Endothelial cell of umbilical vein (primary cell): Measurements from ENCODE around the gene OSGIN1.

ENCODE experiments used
- CTCF ChIP-seq, 2 donors: IDR thresholded peaks; 1 replicate in 1 of 2; 2 replicates in 1 of 2; pipeline ENCODE4 v1.5.1; 2011; ENCODE audit warnings: low read length in 2 of 2, mild to moderate bottlenecking in 2 of 2, moderate library complexity in 2 of 2, control low read depth in 1 of 2, inconsistent platforms in 1 of 2, low read depth in 1 of 2; ENCODE audit not compliant: insufficient read depth in 1 of 2; ENCODE audit errors: extremely low read depth in 1 of 2
- EZH2 ChIP-seq: IDR thresholded peaks from 2 replicates; pipeline ENCODE4 v1.6.1; 2012; ENCODE audit warnings: borderline replicate concordance, low read depth, mild to moderate bottlenecking, moderate library complexity, low read length, inconsistent platforms; ENCODE audit not compliant: severe bottlenecking
- FOS ChIP-seq: IDR thresholded peaks from 2 replicates; pipeline ENCODE4 v1.6.1; 2011; ENCODE audit warnings: mild to moderate bottlenecking, low read length, moderate library complexity, borderline replicate concordance; ENCODE audit not compliant: insufficient read depth
- GATA2 ChIP-seq: IDR thresholded peaks from 2 replicates; pipeline ENCODE4 v1.7.0; 2011; ENCODE audit warnings: low read depth, mild to moderate bottlenecking, moderate library complexity, mixed read lengths, low read length; ENCODE audit not compliant: insufficient read length, insufficient read depth
- JUN ChIP-seq: IDR thresholded peaks from 2 replicates; pipeline ENCODE4 v1.6.1; 2011; ENCODE audit warnings: borderline replicate concordance, low read depth; ENCODE audit not compliant: insufficient read length, insufficient read depth
- MYC ChIP-seq: IDR thresholded peaks from one replicate; pipeline ENCODE4 v1.6.1; 2011; ENCODE audit warnings: mild to moderate bottlenecking, low read depth, low read length
- POLR2A ChIP-seq: IDR thresholded peaks from 2 replicates; pipeline ENCODE4 v1.6.1; 2012; ENCODE audit warnings: low read depth, mild to moderate bottlenecking, control low read depth, low read length
- POLR2AphosphoS5 ChIP-seq: IDR thresholded peaks from 2 replicates; pipeline ENCODE4 v1.6.1; 2012; ENCODE audit warnings: low read depth, mild to moderate bottlenecking, control low read depth, low read length, moderate library complexity; ENCODE audit not compliant: insufficient read depth
- TF ChIP-seq, protein P1 (sequence below): IDR thresholded peaks from 2 replicates; pipeline ENCODE4 v1.6.1; 2011; ENCODE audit not compliant: insufficient read depth, insufficient read length

DNA sequence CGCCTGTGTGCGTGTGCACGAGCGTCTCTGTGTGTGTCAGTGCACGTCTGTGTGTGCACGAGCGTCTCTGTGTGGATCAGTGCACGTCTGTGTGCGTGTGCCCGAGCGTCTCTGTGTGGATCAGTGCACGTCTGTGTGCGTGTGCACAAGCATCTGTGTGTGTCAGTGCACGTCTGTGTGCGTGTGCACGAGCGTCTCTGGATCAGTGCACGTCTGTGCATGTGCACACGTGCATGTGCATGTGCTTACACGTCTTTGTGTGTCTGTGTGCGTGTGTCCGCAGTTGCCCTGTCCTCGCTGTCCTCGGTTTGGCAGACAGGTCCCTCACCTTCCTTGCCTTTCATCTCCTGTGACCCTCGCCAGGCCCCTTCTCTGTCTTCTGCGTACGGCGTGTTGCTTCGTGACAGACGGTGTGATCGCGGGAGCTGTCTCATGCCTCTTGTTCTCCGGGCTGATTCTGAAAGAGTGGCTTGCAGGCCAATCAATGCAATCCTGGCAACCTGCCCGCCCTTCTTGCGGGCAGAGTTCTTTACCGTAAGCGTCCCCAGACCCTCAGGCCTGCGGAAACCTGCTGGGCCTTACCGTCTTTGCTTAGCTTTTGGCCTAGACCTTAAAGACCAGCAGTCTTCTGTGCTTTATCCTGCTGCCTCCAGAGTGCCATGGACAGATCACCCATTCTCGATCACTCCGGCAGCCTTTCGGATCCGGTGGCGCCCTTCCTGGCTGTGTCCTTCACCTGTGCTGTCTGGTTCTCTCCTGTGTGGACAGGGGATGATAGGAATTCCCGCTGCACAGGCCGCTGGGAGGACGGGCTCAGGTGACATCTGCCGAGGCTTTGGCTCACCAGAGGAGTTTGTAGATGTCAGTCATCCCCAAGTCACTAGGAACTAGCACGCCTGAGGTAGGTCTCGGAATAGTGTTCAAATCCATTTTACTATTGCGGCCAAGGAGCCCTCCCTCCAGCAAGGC is 35.6 kb upstream of the OSGIN1 start:
- no peak for TF ChIP-seq POLR2A
- no peak for TF ChIP-seq CTCF (IDR thresholded peaks at IDR 0.05; ENCODE audit: extremely low read depth in 1 of 2, insufficient read depth in 1 of 2, low read depth in 1 of 2, low read length in 2 of 2)
- TF ChIP-seq GATA2, result no peak
- no peak for TF ChIP-seq EZH2
- no peak for TF ChIP-seq POLR2AphosphoS5
- TF ChIP-seq, protein P1, sequence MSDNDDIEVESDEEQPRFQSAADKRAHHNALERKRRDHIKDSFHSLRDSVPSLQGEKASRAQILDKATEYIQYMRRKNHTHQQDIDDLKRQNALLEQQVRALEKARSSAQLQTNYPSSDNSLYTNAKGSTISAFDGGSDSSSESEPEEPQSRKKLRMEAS, result no peak
- no peak for TF ChIP-seq JUN
- TF ChIP-seq MYC, result no peak
- TF ChIP-seq FOS, result no peak
